ENCODE measurements around the gene RHBDD1.

RHBDD1 gene, protein sequence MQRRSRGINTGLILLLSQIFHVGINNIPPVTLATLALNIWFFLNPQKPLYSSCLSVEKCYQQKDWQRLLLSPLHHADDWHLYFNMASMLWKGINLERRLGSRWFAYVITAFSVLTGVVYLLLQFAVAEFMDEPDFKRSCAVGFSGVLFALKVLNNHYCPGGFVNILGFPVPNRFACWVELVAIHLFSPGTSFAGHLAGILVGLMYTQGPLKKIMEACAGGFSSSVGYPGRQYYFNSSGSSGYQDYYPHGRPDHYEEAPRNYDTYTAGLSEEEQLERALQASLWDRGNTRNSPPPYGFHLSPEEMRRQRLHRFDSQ

DNA sequence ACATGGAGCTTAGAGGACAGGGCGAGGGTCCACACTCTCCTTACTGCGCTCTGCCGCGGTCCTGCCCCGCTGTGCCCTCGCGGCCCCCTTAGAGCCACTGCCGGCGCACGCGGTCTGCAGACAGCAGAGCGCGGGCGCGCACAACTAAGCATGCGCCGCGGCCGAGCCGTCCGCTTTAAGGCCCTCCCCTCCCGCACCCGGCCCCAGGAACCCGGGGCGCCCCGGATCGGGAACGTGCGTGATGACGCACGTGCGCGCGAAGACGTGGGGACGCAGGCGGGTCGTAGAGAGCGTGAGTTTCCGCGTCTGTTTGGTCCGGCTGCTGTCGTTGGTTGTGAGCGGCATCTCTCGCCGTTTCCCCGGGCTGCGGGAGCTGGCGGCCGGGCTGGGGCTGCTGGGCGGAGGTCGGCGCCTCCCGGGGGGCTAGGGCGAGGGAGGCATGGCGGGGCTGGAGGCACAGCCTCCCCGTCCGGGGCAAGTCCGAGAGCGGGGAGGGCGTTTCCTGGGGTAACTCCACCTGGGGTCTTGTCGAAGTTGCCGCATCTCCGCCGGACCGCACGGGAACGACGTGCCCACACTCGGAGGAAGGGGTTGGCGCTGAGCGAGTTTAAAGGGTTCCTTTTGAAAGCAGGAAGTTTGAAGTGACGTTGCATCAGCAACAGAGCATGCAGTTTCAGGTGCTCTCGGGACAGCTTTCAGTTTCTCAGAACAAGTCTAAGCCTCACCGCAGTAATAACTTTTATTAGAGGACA is at the start of gene RHBDD1:
TSS of gene RHBDD1 (plus strand) at position 259 of the 752 bp plus-strand sequence. CDS start 28,640 bp downstream, outside the sequence.
- peak; percentile 95 for DNase-seq

DNA sequence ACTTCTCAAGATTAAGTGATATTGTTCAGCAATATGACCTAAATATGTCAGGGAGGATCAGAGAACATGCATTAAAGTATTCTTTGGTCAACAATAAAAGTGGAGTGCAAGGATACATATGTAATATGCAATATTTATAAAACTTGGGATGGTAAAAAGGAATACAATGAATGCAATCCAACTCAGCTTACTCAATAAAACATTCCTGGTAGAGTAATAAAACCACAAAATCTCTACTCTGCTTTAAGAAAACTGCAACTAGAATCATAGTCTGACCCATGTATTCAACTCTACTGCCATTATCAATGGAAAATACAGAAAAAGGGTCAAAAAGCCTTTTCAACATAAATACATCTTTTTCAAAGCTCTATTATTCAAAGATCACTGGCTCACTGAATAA is 47.8 kb upstream of the RHBDD1 start:
- DNase-seq, result no peak

DNA sequence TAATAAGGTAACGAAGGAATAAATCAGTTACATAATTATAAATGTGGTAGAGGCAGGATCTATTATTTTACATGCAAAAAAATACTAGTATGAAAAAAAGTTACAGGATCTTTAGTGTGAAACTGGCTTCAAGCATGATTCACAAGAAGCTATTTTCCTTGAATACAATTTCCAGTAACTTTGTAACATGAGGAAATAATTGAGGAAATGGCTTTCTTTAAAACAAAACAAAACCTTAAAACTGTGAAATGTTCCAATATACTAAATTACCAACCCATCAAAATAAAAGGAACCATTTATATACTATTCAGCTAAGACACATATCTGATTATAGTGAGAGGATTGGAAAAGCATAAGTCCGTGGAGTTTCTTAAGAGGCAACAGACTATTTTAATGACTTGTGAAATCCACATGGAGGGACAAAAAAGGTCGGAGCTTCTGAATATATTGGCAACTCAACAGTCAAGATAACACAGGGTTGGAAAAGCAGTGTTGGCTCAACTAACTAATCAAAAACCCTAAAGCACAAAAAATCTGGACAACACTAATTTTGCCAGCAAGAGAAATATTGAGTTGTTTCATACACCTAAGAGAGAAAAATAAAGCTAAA is 46.9 kb upstream of the RHBDD1 start:
- no peak for DNase-seq

DNA sequence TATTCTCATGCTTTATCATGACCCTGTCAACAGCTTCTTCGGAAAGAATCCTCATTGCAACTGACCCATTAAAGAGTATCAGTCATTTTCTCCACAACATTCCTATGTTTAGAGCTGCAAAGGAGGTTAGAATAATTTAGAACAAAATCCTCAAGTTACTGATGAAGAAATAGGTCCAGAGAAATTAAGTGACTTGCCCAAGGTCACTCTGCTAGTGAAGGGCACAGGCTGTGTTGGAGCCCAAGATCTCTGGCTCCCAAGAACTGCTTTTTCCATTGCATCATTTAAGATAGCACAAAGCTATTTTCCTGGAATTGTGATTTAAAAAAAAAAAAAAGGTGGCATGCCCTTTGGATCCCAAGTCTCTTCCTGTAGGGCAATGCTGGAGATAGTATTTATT is 45.8 kb upstream of the RHBDD1 start:
- no peak for DNase-seq

DNA sequence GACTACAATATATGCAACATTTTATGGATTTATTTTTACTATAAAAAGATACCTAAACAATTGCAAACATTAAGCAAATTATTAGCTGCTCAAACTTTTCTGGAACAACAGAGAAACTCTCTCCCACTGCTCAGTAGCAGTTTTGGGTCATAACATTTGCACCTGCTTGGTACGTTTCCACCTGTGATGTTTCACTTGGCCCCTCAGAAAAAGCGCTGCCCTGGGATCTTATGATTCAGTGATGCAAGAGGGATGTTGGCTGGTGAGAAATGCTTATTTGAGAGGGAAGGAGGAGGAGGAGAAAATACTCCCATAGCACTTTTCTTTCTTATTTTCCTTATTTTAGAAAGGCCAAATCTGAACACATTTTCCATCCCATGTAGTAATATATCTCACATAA is 45.4 kb upstream of the RHBDD1 start:
- no peak for DNase-seq

DNA sequence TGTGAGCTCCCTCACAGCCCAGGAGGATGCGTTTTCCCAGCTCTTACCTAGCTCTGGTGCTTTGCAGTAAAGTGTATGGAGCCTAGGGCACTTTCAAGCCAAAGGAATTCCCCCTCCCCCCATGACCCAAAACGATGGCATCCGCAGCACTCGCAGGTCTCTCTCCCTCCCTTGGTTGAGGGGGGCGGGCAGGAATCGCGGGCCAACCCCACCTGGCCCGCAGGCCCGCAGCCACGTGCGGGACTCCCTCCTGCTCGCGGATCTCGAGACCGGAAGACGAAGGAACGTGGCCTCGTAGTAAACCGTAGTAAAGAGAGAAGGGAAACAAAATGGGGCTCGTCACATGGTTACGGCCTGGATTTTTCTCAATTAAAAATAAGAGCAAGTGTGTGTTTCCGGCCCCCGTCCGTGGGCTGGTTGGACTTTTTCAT is 44.8 kb upstream of the RHBDD1 start:
- DNase-seq, result no peak

DNA sequence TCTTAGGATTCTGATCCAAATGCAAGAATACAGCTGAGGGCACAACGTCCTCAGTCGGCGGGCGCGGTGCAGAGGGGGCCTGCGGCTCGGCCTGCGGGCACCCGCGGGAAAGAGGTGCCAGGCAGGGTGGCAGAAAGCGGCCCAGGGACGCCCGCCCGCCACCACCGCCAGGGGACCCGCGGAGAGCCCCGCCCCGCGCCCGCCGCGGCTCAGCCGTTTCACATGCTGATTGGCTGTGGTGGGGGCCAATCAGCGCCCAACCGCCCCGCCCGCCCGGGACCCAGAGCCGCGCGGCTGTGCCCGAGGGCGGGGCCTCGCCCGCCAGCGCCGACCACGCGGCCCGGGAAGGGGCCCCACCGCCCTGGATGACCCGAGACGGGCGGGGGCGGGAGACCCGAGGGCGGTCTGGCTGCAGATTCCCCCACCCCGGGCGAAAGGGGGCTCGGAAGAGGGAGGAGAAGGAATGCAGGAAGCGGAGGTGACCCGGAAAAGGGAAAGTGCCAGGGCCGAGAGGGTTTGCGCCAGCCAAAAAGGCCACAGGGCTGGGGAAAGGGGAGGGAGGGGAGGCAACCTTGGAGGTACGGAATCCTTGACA is 44.3 kb upstream of the RHBDD1 start:
- peak; percentile 92 for DNase-seq

DNA sequence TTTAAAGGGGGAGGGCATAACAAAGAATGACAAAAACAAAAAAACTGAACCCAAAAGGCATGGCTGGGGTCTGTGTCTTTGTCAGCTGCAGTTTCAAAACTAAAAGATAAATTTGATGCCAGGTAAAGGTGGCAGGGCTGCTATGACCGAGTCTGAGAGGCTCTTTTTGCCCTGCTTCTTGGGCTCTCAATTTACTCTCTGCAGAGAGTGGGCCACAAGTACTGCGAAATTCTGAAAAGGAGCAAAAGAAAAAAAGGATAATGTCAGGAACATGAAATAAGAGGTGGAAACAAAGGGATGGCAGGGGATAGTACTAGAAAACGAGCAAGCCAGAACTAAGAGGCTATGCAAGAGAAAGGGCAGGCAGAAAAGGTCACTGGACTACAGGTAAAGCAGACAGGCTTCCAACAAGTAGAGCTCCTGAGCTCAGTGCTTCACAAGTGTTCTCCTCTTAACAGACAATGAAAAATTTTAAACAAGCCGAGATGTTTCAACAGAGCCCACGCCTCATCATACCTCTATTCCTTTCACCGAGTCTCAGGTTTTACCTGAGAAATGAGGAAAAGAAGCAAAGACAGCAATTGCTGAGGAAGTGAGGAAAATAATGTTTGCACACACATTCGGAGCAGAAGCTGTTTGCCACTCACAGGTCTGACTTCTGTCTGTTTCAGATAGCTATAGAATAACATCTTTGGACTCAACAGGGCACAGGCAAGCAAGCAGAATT is 43.5 kb upstream of the RHBDD1 start:
- DNase-seq, result no peak

DNA sequence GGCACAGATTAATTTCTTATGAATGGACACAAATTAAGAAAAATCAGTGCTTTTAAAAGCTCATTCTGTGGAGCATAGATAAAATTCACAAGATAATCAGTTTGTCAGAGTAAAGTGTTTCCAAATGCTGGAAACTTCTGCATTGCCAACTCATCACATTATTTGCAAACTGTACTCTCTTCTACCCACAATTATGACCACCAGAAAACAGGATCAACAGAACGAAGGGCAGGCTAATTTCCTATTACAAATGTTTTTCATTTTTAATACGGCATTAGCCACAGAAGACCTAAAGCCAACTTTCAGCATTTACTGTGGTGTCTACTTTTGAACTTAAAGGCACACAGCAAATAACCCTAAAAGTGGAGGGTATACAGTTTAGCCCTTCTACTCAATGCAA is 42.2 kb upstream of the RHBDD1 start:
- no peak for DNase-seq

DNA sequence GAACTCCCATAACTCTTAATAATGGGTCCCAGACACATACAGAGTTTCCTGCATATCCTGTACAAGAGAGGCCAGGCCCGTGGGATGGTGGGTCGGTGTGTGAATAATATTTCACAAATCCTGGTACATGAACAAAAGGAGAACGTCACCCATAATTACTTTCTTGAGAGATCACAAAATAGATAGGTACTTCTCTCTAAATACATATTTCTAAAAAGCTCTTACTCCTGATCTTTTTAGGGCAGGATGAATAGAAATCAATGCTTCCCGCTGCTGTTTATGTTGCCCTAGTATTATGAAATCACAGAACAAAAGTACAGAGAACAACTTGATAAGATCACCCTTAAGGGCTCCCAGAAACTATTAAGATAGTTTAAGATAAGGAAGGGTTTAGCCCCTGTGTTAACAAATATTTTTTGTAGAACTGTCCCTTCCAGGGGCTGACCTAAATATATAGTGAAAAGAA is 41.6 kb upstream of the RHBDD1 start:
- no peak for DNase-seq

DNA sequence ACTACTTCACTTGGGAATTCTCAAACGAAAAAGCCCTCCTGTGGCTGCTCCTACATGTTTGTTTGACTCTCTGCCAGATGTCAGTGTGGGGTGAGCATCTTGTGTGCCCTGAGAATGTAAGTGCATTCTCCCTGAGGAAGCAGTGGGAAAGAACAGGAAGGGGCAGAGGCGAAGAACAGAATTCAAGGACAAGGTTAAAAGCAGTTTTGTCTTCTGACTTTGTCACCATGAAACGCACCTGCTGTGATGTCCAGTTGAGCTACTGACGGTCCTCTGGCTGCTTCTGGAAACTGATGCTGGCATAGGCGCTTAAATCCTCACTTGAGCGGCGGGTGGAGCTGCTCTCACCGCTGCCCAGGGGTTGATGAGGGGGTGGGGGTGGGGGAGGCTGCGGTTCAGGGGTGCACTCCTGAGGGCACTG is 41.1 kb upstream of the RHBDD1 start:
- DNase-seq, result no peak

DNA sequence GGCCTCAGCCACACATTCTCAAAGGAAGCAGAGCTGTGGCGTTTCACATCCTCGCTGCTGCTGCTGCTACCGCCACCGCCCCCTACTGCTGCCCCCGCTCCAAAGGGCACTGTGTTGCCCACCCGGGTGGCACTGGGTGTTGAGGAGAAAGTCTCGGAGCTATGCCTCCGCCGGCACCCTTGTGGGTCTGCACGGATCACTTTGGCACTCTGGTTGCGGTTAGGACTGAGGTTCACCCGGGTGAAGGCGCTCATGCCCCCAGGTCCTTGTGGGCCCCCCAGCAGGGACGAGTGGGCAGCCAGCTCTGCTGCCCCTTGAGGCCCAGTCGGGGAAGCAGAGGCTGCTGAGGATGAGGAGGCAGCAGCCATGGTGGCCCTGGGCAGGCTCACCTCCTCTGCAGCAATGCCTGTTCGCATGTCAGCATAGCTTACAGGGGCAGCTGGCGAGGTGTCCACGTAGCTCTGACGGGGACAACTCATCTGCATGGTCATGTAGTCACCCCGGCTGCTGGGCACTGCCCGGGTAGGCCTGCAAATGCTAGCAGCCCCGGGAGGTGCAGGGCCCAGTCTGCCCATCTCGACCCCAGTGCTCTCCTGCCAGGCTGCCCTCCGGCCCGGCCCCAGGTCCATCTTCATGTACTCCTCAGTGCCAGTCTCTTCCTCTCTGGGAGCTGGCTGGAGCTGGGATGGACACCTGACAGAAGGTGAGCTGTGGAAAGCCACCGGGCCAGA is 40.4 kb upstream of the RHBDD1 start:
- no peak for DNase-seq

DNA sequence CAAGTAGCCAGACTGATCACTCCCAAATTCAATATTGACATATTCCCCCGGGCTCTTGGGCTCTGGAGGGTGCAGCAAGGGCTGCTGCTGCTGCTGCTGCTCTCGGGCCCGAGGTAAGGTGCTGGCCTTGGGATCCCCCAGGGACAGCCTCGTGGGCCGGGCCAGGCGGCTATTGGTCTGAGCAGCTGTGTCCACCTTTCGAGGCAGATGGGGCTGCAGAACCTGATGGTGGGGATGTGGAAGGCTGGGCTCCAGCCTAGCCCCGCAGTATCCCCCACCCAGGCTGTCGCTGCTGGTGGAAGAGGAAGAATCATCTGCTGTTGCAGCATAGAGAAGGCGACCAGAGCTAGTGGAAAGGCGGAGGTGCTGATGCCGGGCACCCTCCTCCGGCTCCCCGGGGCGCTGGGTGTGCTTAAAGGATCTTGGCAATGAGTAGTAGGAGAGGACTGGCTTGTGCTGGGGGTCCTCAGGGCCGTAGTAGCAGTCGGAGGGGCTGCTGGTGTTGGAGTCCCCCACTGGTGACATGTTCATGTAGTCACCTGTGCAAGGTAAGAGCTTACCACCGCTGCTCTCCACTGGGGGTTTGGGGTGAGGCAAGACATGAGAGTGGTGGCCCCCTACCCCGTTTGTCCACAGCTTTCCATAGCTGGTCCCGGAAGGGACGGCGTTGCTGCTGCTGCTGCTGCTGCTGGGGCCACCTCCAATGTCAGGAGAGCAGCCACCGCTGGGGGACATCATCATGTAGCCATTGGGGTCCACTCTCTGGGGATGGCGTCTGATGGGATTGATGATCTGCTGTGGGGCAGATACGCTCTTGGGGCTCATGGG is 39.6 kb upstream of the RHBDD1 start:
- DNase-seq, result no peak

DNA sequence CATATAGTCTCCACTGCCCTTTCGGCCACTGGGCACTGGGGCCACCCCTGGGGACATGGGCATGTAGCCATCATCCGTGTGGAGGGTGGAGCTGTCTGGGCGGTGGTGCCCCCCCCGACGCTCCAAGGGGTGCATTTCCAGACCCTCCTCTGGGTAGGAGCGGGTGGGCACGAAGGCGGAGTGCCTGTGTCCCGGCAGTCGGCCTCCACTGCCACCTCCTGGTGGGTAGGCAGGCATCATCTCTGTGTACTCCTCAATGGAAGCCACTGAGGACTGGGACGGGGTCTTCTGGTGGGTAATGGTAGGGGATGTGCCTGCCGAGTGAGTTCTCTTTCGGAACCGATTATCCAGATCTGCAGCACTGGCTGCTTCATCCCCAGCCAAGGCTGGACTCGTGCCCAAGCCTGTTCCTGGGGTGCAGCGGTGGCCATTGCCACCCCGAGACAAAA is 39.0 kb upstream of the RHBDD1 start:
- DNase-seq, result no peak

DNA sequence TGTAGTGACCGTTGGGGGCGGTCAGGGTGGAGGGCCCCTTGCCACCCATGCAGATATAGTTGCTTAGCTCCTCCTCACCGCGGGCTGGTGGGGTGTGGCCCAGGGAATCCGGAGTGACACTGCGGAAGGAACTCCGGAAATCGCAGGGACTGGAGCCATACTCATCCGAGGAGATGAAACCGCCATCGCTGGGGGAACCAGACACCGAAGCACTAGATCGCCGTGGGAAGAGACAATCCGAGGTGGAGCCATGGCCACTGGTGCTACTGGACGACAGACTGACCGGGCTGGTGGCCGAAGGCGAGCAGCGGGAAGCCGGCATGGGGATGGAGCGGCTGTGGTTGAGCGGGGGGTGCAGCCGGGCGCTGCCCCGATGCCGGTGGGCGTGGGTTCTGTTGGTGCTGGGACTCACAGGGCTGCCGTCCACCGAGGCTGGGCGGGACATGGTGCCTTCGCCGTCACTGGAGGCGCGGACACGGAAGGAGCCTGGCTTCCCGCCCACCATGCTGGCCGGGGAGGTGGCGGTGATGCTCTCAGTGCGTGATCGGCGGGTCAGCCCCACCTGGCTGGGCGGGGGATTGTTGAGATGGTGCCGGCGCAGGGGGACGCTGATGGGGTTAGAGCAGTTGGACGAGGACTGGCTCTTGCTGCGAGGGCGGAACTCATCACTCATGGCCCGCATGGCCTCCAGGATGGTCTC is 38.4 kb upstream of the RHBDD1 start:
- no peak for DNase-seq

DNA sequence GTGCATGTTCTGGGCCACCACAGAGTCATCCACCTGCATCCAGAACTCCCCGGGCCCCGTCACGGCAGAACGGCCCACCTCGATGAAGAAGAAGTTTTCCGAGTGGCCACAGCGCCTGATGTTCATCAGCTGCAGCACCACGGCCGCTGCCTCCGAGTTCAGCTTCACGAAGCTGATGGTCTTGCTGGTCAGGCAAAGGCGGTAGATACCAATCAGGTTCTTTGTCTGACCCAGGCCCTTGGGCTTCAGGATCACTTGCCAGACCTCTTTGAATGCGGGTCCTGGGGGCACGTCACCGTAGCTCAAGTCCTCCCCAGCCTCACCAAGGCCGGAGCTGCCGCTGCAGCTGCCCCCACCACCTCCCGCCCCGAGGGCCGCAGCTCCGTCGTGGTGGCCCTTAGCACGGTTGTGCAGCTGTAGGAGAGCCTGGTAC is 37.8 kb upstream of the RHBDD1 start:
- no peak for DNase-seq

DNA sequence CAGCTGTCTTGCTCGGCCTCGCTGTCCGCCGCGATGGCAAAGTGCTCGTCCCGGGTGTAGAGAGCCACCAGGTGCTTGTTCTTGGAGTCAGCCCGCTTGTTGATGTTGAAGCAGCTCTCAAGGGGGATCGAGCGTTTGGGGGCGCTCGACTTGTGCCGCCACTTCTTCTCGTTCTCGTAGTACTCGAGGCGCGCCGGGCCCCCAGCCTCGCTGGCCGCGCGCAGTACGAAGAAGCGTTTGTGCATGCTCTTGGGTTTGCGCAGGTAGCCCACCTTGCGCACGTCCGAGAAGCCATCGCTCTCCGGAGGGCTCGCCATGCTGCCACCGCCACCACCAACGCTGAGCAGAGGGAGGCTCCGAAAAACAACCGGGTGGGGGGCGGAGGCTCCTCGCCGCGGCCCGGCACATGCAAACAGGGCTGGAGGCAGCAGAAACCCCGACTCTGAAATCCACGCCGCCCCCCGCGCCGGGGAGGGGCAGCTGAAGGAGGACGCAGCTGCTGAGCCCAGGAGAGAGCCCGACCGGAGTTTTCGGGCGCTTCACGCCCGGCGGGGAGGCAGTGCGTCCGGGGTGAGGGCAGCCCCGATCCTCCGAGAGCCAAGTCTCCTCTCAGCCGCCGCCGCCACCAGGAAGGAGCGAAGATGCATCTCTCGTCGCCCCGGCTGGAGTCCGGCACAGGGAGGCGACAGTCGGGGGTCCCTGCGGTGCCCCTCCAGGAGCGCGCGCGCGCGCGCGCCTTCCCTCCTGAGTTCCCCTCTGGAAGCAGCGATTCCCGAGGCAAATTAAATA is 37.2 kb upstream of the RHBDD1 start:
- peak; percentile 31 for DNase-seq

DNA sequence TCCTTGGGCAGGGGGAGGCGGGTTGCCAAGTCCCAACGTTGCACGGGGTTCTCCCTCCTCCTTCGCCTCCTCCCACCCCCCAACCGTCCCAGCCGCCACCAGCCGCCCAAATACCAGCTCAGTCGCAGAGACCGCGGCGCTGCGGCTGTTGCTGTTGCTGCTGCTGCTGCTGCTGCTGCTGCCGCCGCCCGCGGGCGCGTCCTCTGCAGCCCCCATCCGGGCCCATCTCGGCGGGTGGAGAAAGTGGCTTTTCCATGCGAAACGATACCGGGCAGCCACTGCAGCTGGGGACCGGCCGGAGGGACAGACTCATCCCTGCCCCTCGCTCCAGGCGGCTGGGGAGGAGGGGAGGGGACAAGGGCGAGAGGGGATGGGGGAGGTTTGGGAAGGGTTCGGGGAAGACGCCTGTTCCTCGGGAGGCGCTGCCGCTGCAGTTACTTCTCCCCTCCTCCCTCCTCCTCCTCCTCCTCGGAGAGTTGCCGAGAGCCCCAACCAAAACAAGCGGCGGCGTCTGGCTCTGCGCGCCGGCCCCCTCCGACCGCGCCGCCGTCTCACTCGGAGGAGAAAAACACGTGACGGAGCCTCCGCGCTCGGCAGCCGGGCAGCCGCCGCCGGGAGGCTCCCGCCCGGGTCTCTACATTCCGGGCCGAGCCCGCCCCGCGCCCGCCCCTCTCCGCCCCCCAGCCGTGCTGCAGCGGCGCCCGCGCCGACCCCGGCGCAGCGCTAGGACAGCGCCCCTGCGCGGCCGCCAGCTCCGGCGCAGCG is 36.5 kb upstream of the RHBDD1 start, which contains the start of gene IRS1:
TSS of gene IRS1 (minus strand) at position 610 of the 765 bp plus-strand sequence. CDS start 1,082 bp downstream, outside the sequence.
- peak; percentile 62 for DNase-seq

All from stimulated activated CD4-positive, alpha-beta T cell treated with anti-CD3 and anti-CD28 coated beads, Interleukin-1b, Interleukin-23, amount 100 ng/mL, for 48 hours (primary cell).